HG03521 (cell line): Measurements from ENCODE around the gene ABLIM2.

Experiments used
- ATAC-seq: cut with Tn5 transposase; IDR thresholded peaks from one replicate; pipeline ENCODE4 v1.9.1; 2021; ENCODE audit warnings: mild to moderate bottlenecking, moderate library complexity; ENCODE audit not compliant: unreplicated experiment

The ABLIM2 gene

GRCh38 chr4:8033067-8033755 lies 125.4 kb downstream of the ABLIM2 start:
- no peak for ATAC-seq

GRCh38 chr4:8032381-8032780 lies 126.2 kb downstream of the ABLIM2 start:
- no peak for ATAC-seq

GRCh38 chr4:8030121-8030781 lies 128.4 kb downstream of the ABLIM2 start:
- no peak for ATAC-seq

- no peak for ATAC-seq
Measured at GRCh38 chr4:8029689-8030088, 128.9 kb downstream of the ABLIM2 start.

- ATAC-seq, result no peak
Measured at GRCh38 chr4:8028884-8029568, 129.6 kb downstream of the ABLIM2 start.

GRCh38 chr4:8028368-8028767 lies 130.2 kb downstream of the ABLIM2 start:
- no peak for ATAC-seq

- ATAC-seq, result no peak
Measured at GRCh38 chr4:8026453-8026852, 132.2 kb downstream of the ABLIM2 start.

GRCh38 chr4:8025668-8026067 lies 132.9 kb downstream of the ABLIM2 start:
- ATAC-seq, result no peak

GRCh38 chr4:8024073-8024786 lies 134.4 kb downstream of the ABLIM2 start:
- ATAC-seq, result no peak

GRCh38 chr4:8023696-8024033 lies 134.9 kb downstream of the ABLIM2 start:
- no peak for ATAC-seq

GRCh38 chr4:8022767-8023695 lies 135.6 kb downstream of the ABLIM2 start:
- no peak for ATAC-seq

GRCh38 chr4:8021796-8022195 lies 136.8 kb downstream of the ABLIM2 start:
- ATAC-seq, result no peak

- no peak for ATAC-seq
Measured at GRCh38 chr4:8019396-8020365, 138.9 kb downstream of the ABLIM2 start.

- ATAC-seq, result no peak
Measured at GRCh38 chr4:8016527-8016926, 142.1 kb downstream of the ABLIM2 start.

- no peak for ATAC-seq
Measured at GRCh38 chr4:8015512-8015911, 143.1 kb downstream of the ABLIM2 start.

- ATAC-seq, result no peak
Measured at GRCh38 chr4:8013976-8014726, 144.5 kb downstream of the ABLIM2 start.

- ATAC-seq, result no peak
Measured at GRCh38 chr4:8012517-8012916, 146.1 kb downstream of the ABLIM2 start.

- ATAC-seq, result no peak
Measured at GRCh38 chr4:8010618-8011017, 148.0 kb downstream of the ABLIM2 start.
